Measurements from ENCODE around the gene AVPI1. TPM values are rescaled to one million over a fixed set of nuclear protein-coding genes. Genes with fewer than 3 reads are reported as not detected.
"Not testable (repeated sequence)": the region's sequence is repeated elsewhere in the genome, so short reads cannot be mapped to it uniquely, and the experiment has no call there.

AVPI1 gene
- total and polyA plus RNA-seq, 2 experiments from 2014 or later = 7.4 to 7.6 TPM

- ATAC-seq = no peak
- Mint-ChIP-seq H3K27ac (no peak overlapping the region), H3K27me3 (ENCODE audit: insufficient read depth, low read depth, poor library complexity) (peaks cover 8% of the 10 kb centered on the region), H3K4me1 (peaks cover 22% of the 10 kb centered on the region), H3K9me3 (no peaks in the 10 kb centered on the region), H3K36me3 (ENCODE audit: low read depth) (no peaks in the 10 kb centered on the region), H3K4me3 (peak overlapping the region; percentile 13; the same call in 1 of the 3 replicates)
- Histone ChIP-seq H3K27me3 (ENCODE audit: insufficient read depth) (no peaks in the 10 kb centered on the region), H3K9me2 (ENCODE audit: insufficient read depth) (no peaks in the 10 kb centered on the region), H2AFZ (no peak overlapping the region), H3K4me3 (peak overlapping the region; percentile 82; the same call in 1 of the 2 replicates), H3F3A (replicated peaks; ENCODE audit: low read depth) (peaks cover 11% of the 10 kb centered on the region), H4K20me1 (replicated peaks; ENCODE audit: insufficient read depth) (peaks cover 21% of the 10 kb centered on the region), H3K4me1 (ENCODE audit: insufficient read depth) (peaks cover 25% of the 10 kb centered on the region), H3K27ac (ENCODE audit: low read depth) (no peak overlapping the region), H3K36me3 (ENCODE audit: insufficient read depth) (no peaks in the 10 kb centered on the region), H3K4me2 (peak overlapping the region; percentile 96; the same call in 1 of the 2 replicates), H3K79me2 (replicated peaks; ENCODE audit: insufficient read depth) (peaks cover 25% of the 10 kb centered on the region)
- no peak for DNase-seq (ENCODE audit: low spot score)
- TF ChIP-seq CTCF (conservative IDR thresholded peaks at IDR 0.05; ENCODE audit: low read depth in 2 of 2) (no peak), POLR2AphosphoS5 (IDR thresholded peaks at IDR 0.05; ENCODE audit: low read depth) (no peak)
- TF ChIP-seq, protein P1, sequence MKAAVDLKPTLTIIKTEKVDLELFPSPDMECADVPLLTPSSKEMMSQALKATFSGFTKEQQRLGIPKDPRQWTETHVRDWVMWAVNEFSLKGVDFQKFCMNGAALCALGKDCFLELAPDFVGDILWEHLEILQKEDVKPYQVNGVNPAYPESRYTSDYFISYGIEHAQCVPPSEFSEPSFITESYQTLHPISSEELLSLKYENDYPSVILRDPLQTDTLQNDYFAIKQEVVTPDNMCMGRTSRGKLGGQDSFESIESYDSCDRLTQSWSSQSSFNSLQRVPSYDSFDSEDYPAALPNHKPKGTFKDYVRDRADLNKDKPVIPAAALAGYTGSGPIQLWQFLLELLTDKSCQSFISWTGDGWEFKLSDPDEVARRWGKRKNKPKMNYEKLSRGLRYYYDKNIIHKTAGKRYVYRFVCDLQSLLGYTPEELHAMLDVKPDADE (IDR thresholded peaks at IDR 0.05) = no peak
- TF ChIP-seq, protein P2, sequence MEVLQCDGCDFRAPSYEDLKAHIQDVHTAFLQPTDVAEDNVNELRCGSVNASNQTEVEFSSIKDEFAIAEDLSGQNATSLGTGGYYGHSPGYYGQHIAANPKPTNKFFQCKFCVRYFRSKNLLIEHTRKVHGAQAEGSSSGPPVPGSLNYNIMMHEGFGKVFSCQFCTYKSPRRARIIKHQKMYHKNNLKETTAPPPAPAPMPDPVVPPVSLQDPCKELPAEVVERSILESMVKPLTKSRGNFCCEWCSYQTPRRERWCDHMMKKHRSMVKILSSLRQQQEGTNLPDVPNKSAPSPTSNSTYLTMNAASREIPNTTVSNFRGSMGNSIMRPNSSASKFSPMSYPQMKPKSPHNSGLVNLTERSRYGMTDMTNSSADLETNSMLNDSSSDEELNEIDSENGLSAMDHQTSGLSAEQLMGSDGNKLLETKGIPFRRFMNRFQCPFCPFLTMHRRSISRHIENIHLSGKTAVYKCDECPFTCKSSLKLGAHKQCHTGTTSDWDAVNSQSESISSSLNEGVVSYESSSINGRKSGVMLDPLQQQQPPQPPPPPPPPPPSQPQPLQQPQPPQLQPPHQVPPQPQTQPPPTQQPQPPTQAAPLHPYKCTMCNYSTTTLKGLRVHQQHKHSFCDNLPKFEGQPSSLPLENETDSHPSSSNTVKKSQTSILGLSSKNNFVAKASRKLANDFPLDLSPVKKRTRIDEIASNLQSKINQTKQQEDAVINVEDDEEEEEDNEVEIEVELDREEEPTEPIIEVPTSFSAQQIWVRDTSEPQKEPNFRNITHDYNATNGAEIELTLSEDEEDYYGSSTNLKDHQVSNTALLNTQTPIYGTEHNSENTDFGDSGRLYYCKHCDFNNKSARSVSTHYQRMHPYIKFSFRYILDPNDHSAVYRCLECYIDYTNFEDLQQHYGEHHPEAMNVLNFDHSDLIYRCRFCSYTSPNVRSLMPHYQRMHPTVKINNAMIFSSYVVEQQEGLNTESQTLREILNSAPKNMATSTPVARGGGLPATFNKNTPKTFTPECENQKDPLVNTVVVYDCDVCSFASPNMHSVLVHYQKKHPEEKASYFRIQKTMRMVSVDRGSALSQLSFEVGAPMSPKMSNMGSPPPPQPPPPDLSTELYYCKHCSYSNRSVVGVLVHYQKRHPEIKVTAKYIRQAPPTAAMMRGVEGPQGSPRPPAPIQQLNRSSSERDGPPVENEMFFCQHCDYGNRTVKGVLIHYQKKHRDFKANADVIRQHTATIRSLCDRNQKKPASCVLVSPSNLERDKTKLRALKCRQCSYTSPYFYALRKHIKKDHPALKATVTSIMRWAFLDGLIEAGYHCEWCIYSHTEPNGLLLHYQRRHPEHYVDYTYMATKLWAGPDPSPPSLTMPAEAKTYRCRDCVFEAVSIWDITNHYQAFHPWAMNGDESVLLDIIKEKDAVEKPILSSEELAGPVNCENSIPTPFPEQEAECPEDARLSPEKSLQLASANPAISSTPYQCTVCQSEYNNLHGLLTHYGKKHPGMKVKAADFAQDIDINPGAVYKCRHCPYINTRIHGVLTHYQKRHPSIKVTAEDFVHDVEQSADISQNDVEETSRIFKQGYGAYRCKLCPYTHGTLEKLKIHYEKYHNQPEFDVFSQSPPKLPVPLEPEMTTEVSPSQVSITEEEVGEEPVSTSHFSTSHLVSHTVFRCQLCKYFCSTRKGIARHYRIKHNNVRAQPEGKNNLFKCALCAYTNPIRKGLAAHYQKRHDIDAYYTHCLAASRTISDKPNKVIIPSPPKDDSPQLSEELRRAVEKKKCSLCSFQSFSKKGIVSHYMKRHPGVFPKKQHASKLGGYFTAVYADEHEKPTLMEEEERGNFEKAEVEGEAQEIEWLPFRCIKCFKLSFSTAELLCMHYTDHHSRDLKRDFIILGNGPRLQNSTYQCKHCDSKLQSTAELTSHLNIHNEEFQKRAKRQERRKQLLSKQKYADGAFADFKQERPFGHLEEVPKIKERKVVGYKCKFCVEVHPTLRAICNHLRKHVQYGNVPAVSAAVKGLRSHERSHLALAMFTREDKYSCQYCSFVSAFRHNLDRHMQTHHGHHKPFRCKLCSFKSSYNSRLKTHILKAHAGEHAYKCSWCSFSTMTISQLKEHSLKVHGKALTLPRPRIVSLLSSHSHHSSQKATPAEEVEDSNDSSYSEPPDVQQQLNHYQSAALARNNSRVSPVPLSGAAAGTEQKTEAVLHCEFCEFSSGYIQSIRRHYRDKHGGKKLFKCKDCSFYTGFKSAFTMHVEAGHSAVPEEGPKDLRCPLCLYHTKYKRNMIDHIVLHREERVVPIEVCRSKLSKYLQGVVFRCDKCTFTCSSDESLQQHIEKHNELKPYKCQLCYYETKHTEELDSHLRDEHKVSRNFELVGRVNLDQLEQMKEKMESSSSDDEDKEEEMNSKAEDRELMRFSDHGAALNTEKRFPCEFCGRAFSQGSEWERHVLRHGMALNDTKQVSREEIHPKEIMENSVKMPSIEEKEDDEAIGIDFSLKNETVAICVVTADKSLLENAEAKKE (CRISPR knock-in tag; IDR thresholded peaks at IDR 0.05) = no peak
Measured at GRCh38 chr10:97684866-97685394, 2.1 kb downstream of the AVPI1 start.

DNA sequence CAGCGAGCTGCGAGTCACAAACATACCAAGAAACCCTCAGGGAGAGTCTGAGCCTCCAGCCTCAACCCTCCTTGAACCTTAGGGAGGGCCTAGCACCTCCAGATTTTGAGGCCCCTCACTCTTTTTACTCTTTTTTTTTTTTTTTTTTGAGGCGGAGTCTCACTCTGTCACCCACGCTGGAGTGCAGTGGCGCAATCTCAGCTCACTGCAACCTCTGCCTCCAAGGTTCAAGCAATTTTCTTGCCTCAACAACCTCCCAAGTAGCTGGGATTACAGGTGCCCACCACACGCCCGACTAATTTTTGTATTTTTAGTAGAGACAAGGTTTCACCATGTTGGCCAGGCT lies 2.7 kb downstream of the AVPI1 start:
- H3K36me3 Mint-ChIP-seq (ENCODE audit: low read depth); H3K27me3 ChIP-seq (ENCODE audit: insufficient read depth); H3K27ac ChIP-seq (ENCODE audit: low read depth); H3K9me2 ChIP-seq (ENCODE audit: insufficient read depth); H2AFZ ChIP-seq; H3K4me3 Mint-ChIP-seq; H3K36me3 ChIP-seq (ENCODE audit: insufficient read depth); ATAC-seq; H3K4me3 ChIP-seq; H3K27me3 Mint-ChIP-seq (ENCODE audit: insufficient read depth, low read depth, poor library complexity); DNase-seq (ENCODE audit: low spot score); H3K9me3 Mint-ChIP-seq: not testable (repeated sequence)
- H4K20me1 ChIP-seq (replicated peaks; ENCODE audit: insufficient read depth) = peaks cover 21% of the 10 kb centered on the region
- peaks cover 25% of the 10 kb centered on the region for H3K4me1 ChIP-seq (ENCODE audit: insufficient read depth)
- H3F3A ChIP-seq (replicated peaks; ENCODE audit: low read depth) = peaks cover 11% of the 10 kb centered on the region
- Mint-ChIP-seq H3K4me1 (peaks cover 22% of the 10 kb centered on the region), H3K27ac (0 out of 2 replicates have a peak overlapping the region, but pooled peaks have one; percentile 72)
- peak overlapping the region; percentile 96; the same call in 1 of the 2 replicates for H3K4me2 ChIP-seq
- peaks cover 25% of the 10 kb centered on the region for H3K79me2 ChIP-seq (replicated peaks; ENCODE audit: insufficient read depth)

Measured in GM23338 (cell line).